C4-2B (cell line): ENCODE data around the gene HLA-G.

Experiments
- ZFX ChIP-seq: fragments of 450-650 bp; IDR thresholded peaks from 2 replicates; pipeline ENCODE4 v1.6.1; 2017
- TF ChIP-seq, protein P1 (sequence below): fragments of 450-650 bp; conservative IDR thresholded peaks from 2 replicates; pipeline ENCODE4 v1.5.1; 2017; ENCODE audit warnings: mild to moderate bottlenecking

DNA sequence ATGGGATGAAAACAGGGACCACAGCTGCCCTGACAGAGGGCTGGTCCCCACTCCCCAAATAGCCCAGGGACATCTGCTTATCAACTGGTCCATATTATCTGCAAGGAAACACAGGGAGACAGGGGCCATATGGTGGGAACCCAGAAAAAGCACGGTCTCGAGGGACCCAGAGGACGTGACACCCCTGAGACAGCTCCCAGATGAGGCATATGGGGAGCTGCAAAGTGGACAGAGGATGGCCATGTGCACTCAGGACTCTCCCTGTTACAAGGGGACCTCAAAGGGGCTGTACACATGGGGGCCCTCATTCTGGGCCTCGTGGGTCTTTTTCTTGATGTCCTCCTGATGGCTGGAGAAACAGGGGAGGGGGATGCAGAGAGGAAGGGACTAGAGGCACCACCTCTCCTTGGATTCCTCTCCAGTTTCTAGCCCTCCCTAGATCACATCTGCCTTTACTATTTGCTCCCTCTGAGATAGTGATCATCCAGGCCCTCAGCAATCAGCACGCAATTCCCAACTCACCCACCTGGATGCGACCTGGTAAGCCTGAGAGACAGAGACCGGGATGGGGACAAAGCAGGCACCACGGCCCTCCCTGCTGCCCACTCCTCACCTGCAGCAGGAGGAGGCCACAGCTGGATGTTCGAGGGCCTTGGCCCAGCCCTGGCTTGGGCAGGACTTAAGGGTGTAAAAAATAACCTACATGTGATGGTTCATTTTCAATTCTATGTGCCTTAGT is 13.1 kb upstream of the HLA-G start:
- TF ChIP-seq, protein P1, sequence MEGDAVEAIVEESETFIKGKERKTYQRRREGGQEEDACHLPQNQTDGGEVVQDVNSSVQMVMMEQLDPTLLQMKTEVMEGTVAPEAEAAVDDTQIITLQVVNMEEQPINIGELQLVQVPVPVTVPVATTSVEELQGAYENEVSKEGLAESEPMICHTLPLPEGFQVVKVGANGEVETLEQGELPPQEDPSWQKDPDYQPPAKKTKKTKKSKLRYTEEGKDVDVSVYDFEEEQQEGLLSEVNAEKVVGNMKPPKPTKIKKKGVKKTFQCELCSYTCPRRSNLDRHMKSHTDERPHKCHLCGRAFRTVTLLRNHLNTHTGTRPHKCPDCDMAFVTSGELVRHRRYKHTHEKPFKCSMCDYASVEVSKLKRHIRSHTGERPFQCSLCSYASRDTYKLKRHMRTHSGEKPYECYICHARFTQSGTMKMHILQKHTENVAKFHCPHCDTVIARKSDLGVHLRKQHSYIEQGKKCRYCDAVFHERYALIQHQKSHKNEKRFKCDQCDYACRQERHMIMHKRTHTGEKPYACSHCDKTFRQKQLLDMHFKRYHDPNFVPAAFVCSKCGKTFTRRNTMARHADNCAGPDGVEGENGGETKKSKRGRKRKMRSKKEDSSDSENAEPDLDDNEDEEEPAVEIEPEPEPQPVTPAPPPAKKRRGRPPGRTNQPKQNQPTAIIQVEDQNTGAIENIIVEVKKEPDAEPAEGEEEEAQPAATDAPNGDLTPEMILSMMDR = no peak
- no peak for TF ChIP-seq ZFX
